Skin epidermis (tissue), 12 donors: Measurements from ENCODE around the gene ITFG2.

Experiments
- H3K27ac ChIP-seq, 21 experiments: fragments of 200-600 bp; sonication (generic) in 11 of 21; one replicate each; pipeline ENCODE4 v1.5.0; 2020; ENCODE audit warnings: mild to moderate bottlenecking in 3 of 21, inconsistent platforms in 2 of 21, moderate library complexity in 2 of 21
- H3K4me3 ChIP-seq, 7 experiments: fragments of 200-600 bp; sonication (generic) in 2 of 7; one replicate each; pipeline ENCODE4 v1.5.0; 2020; ENCODE audit warnings: inconsistent platforms in 2 of 7, mild to moderate bottlenecking in 2 of 7, moderate library complexity in 1 of 7

The ITFG2 gene

GRCh38 chr12:2794736-2795289, 17.7 kb upstream of the ITFG2 start, which contains the start of gene FKBP4:
TSS of gene FKBP4 (plus strand) at chr12:2794970. CDS start at chr12:2795140, 170 bp downstream.
- H3K4me3 ChIP-seq, result peak within 1 kb of the TSS; percentile 67 to 93 (median 84)
- H3K27ac ChIP-seq, result peak within 1 kb of the TSS; percentile 39 to 88 (median 75)

GRCh38 chr12:2795291-2796186, 16.9 kb upstream of the ITFG2 start:
- H3K27ac ChIP-seq, result peak overlapping the region; percentile 39 to 88 (median 75)
- H3K4me3 ChIP-seq, result peak overlapping the region; percentile 67 to 93 (median 84)

GRCh38 chr12:2796187-2796666, 16.2 kb upstream of the ITFG2 start:
- peak overlapping the region; percentile 67 to 93 (median 84) for H3K4me3 ChIP-seq
- peak overlapping the region in 18 of 21 experiments; percentile 49 to 88 (median 76) for H3K27ac ChIP-seq

GRCh38 chr12:2797721-2798418, 14.6 kb upstream of the ITFG2 start:
- peak overlapping the region in 1 of 21 experiments; percentile 58 for H3K27ac ChIP-seq
- H3K4me3 ChIP-seq, result no peak overlapping the region

- Histone ChIP-seq H3K4me3 (no peak overlapping the region), H3K27ac (peak overlapping the region in 5 of 21 experiments; percentile 4 to 35 (median 26))
Observed at GRCh38 chr12:2800046-2800570, 12.4 kb upstream of the ITFG2 start.

- peak overlapping the region in 5 of 21 experiments; percentile 4 to 51 (median 26) for H3K27ac ChIP-seq
- H3K4me3 ChIP-seq, result no peak overlapping the region
Observed at GRCh38 chr12:2801044-2801783, 11.3 kb upstream of the ITFG2 start.

- H3K27ac ChIP-seq, result no peak overlapping the region
- H3K4me3 ChIP-seq, result no peak overlapping the region
Observed at GRCh38 chr12:2803635-2804392, 8.7 kb upstream of the ITFG2 start.

GRCh38 chr12:2804393-2805142, 7.9 kb upstream of the ITFG2 start:
- H3K4me3 ChIP-seq, result no peak overlapping the region
- H3K27ac ChIP-seq, result no peak overlapping the region

- H3K27ac ChIP-seq, result peak overlapping the region in 1 of 21 experiments; percentile 32
Observed at GRCh38 chr12:2805143-2805520, 7.3 kb upstream of the ITFG2 start.

GRCh38 chr12:2806700-2807099, 5.8 kb upstream of the ITFG2 start:
- Histone ChIP-seq H3K4me3 (no peak overlapping the region), H3K27ac (no peak overlapping the region)

More at GRCh38 chr12:2805143-2805520, 7.3 kb upstream of the ITFG2 start:
- H3K4me3 ChIP-seq, result no peak overlapping the region

- peak overlapping the region in 18 of 21 experiments; percentile 54 to 99 (median 90) for H3K27ac ChIP-seq
Observed at GRCh38 chr12:2811801-2812200, 667 bp upstream of the ITFG2 start.

GRCh38 chr12:2813214-2814185, 1.0 kb downstream of the ITFG2 start:
- H3K4me3 ChIP-seq, result peak overlapping the region; percentile 52 to 76 (median 62)
- peak overlapping the region; percentile 32 to 99 (median 90) for H3K27ac ChIP-seq

More at GRCh38 chr12:2811801-2812200, 667 bp upstream of the ITFG2 start:
- H3K4me3 ChIP-seq, result peak overlapping the region; percentile 52 to 76 (median 62)

GRCh38 chr12:2819810-2820209, 7.3 kb downstream of the ITFG2 start:
- H3K4me3 ChIP-seq, result no peak overlapping the region
- no peak overlapping the region for H3K27ac ChIP-seq

- no peak overlapping the region for H3K27ac ChIP-seq
Observed at GRCh38 chr12:2820432-2820831, 8.0 kb downstream of the ITFG2 start.

GRCh38 chr12:2823483-2823882, 11.0 kb downstream of the ITFG2 start:
- Histone ChIP-seq H3K4me3 (no peak overlapping the region), H3K27ac (no peak overlapping the region)

More at GRCh38 chr12:2820432-2820831, 8.0 kb downstream of the ITFG2 start:
- H3K4me3 ChIP-seq, result no peak overlapping the region

GRCh38 chr12:2824541-2824940, 12.1 kb downstream of the ITFG2 start:
- Histone ChIP-seq H3K4me3 (no peak overlapping the region), H3K27ac (no peak overlapping the region)
